Kidney (tissue), 14 donors: ENCODE results near the gene SLC9A1. TPM values are rescaled to one million over a fixed set of nuclear protein-coding genes. Genes with fewer than 3 reads are reported as not detected.

Experiments
- DNase-seq, 5 donors: peaks; one replicate each; pipeline ENCODE4 v3.0.0-alpha.2; 2013 to 2020
- FAIRE-seq: peaks from 2 replicates; lab custom pipeline; 2012; peaks lifted over from hg19 to GRCh38; lab: Jason Lieb, UNC
- H3K27ac ChIP-seq, 2 donors: one replicate each; pipeline ENCODE4 v1.7.0; 2013; ENCODE audit warnings: low read depth in 2 of 2, low read length in 2 of 2, inconsistent platforms in 1 of 2
- H3K27me3 ChIP-seq: one replicate; pipeline ENCODE4 v1.7.1; 2013; ENCODE audit warnings: low read length, inconsistent platforms; ENCODE audit not compliant: control insufficient read depth, insufficient read depth
- H3K36me3 ChIP-seq, 3 donors: one replicate each; pipeline versions ENCODE4 v1.7.0 to v1.7.1; 2013; ENCODE audit warnings: low read length in 3 of 3, control low read depth in 1 of 3, inconsistent platforms in 1 of 3; ENCODE audit not compliant: insufficient read depth in 3 of 3, control insufficient read depth in 2 of 3
- H3K4me1 ChIP-seq, 3 donors: one replicate each; pipeline versions ENCODE4 v1.7.0 to v1.7.1; 2013; ENCODE audit warnings: low read length in 3 of 3, inconsistent platforms in 1 of 3, low read depth in 1 of 3; ENCODE audit not compliant: control insufficient read depth in 2 of 3, insufficient read depth in 2 of 3
- H3K4me3 ChIP-seq, 3 donors: one replicate each; pipeline versions ENCODE4 v1.7.0 to v1.8.1; 2013; ENCODE audit warnings: low read length in 3 of 3, control low read depth in 1 of 3, inconsistent platforms in 1 of 3
- H3K9ac ChIP-seq, 3 donors: one replicate each; pipeline versions ENCODE4 v1.7.0 to v1.7.1; 2013; ENCODE audit warnings: low read length in 3 of 3, control low read depth in 1 of 3, inconsistent platforms in 1 of 3
- H3K9me3 ChIP-seq, 3 donors: one replicate each; pipeline versions ENCODE4 v1.7.0 to v1.7.1; 2013; ENCODE audit warnings: low read length in 3 of 3, control low read depth in 1 of 3, inconsistent platforms in 1 of 3; ENCODE audit not compliant: control insufficient read depth in 2 of 3, insufficient read depth in 1 of 3
- CTCF ChIP-seq: IDR thresholded peaks from 3 replicates; pipeline ENCODE4 v1.5.1; 2012; ENCODE audit warnings: mild to moderate bottlenecking, moderate library complexity, borderline replicate concordance; ENCODE audit not compliant: insufficient read depth; ENCODE audit errors: extremely low read depth
- intact Hi-C: fragments of 100-400 bp; cut with DNase I; formaldehyde crosslinking; loops from one replicate; pipeline ENCODE4 v1.11.1; 2022
- polyA plus RNA-seq: library from polyadenylated mRNA; stranded (reverse); fragments of 350-450 nt; fragmentation: Illumina TruSeq; extraction: RNeasy Lipid Tissue Mini Kit (QIAGEN cat#74804); gene quantifications from one replicate; pipeline ENCODE4 v1.2.3, GENCODE V29; 2014; ENCODE audit warnings: low read depth, low replicate concordance; ENCODE audit not compliant: insufficient read depth
- total RNA-seq: library from RNA; stranded (reverse); fragmentation: NEBNext Ultra II Directional; extraction: Animal tissue kit (Norgen Biotek cat#: 25700); gene quantifications from one replicate; pipeline ENCODE4 v1.2.1, GENCODE V29; 2021
- donor health status: control.
- donor health status: control.
- donor health status: control.
- donor health status: control.
- donor health status: control.
- donor health status: DM: yes; HTN: yes; CAD: no.
- donor health status: Normal renal cell carcinoma (clear cell type).

SLC9A1 gene
- total and polyA plus RNA-seq, 2 donors from 2014 or later = 19.3 to 29.8 TPM

GRCh38 chr1:27166929-27167328 lies 12.0 kb upstream of the SLC9A1 start:
- TF ChIP-seq CTCF = no peak
- FAIRE-seq (no peak), DNase-seq (no peak)
- Histone ChIP-seq H3K27me3 (no peaks in the 10 kb centered on the region), H3K4me3 (no peak overlapping the region), H3K9ac (no peak overlapping the region), H3K4me1 (no peaks in the 10 kb centered on the region), H3K9me3 (no peaks in the 10 kb centered on the region), H3K36me3 (no peaks in the 10 kb centered on the region), H3K27ac (no peak overlapping the region)
- intact Hi-C loops = no loop called here

GRCh38 chr1:27166351-27166802 lies 11.5 kb upstream of the SLC9A1 start:
- H3K9me3 ChIP-seq = no peaks in the 10 kb centered on the region
- no peak overlapping the region for H3K27ac ChIP-seq
- no peak overlapping the region for H3K9ac ChIP-seq
- H3K4me3 ChIP-seq = no peak overlapping the region
- no peaks in the 10 kb centered on the region for H3K27me3 ChIP-seq
- intact Hi-C loops = no loop called here
- no peak for FAIRE-seq
- no peak for TF ChIP-seq CTCF
- no peaks in the 10 kb centered on the region for H3K36me3 ChIP-seq
- DNase-seq = no peak
- no peaks in the 10 kb centered on the region for H3K4me1 ChIP-seq

GRCh38 chr1:27163093-27163492 lies 8.2 kb upstream of the SLC9A1 start:
- Histone ChIP-seq H3K4me1 (no peaks in the 10 kb centered on the region), H3K4me3 (no peak overlapping the region), H3K9me3 (no peaks in the 10 kb centered on the region), H3K27ac (no peak overlapping the region), H3K36me3 (no peaks in the 10 kb centered on the region), H3K27me3 (no peaks in the 10 kb centered on the region), H3K9ac (no peak overlapping the region)
- intact Hi-C loops = no loop called here
- no peak for TF ChIP-seq CTCF
- DNase-seq (no peak), FAIRE-seq (no peak)

GRCh38 chr1:27162090-27162489 lies 7.2 kb upstream of the SLC9A1 start:
- FAIRE-seq = no peak
- DNase-seq = no peak
- intact Hi-C loops = no loop called here
- no peaks in the 10 kb centered on the region for H3K36me3 ChIP-seq
- H3K4me1 ChIP-seq = no peaks in the 10 kb centered on the region
- no peaks in the 10 kb centered on the region for H3K9me3 ChIP-seq
- TF ChIP-seq CTCF = no peak
- no peaks in the 10 kb centered on the region for H3K27me3 ChIP-seq
- no peak overlapping the region for H3K4me3 ChIP-seq
- H3K27ac ChIP-seq = no peak overlapping the region
- H3K9ac ChIP-seq = no peak overlapping the region
